ENCODE results near the gene LINGO3. TPM values are rescaled to one million over a fixed set of nuclear protein-coding genes. Genes with fewer than 3 reads are reported as not detected.

LINGO3 gene
- total and polyA plus RNA-seq, 10 of the 15 experiments (the other 5 are each of a cell fraction or from before 2014, with no cell fraction given): 0.09 to 2.0 (median 0.40) TPM; not detected in 5

- peak; percentile 99 for TF ChIP-seq IKZF1 (conservative IDR thresholded peaks at IDR 0.05)
- TF ChIP-seq MAX (IDR thresholded peaks at IDR 0.05; ENCODE audit: low read depth, low read length): peak; percentile 81
- no peak for TF ChIP-seq MEF2A (IDR thresholded peaks at IDR 0.05; ENCODE audit: insufficient read depth, low read depth, low read length)
- TF ChIP-seq PAX8 (IDR thresholded peaks at IDR 0.05): no peak
- no peak for TF ChIP-seq ZNF384 (IDR thresholded peaks at IDR 0.05; ENCODE audit: borderline replicate concordance, low read depth, low read length)
- TF ChIP-seq SKIL (IDR thresholded peaks at IDR 0.05; ENCODE audit: low read depth, poor library complexity, severe bottlenecking): no peak
- TF ChIP-seq JUNB (IDR thresholded peaks at IDR 0.05): no peak
- TF ChIP-seq HCFC1 (IDR thresholded peaks at IDR 0.05; ENCODE audit: low read length): peak; percentile 71
- peak; percentile 87 for TF ChIP-seq TAF1 (IDR thresholded peaks at IDR 0.05; ENCODE audit: borderline replicate concordance, low read depth, low read length)
- 0 out of 2 replicates have a peak, but pooled peaks have one; percentile 34 for TF ChIP-seq CREM (IDR thresholded peaks at IDR 0.05; ENCODE audit: low read depth)
- TF ChIP-seq STAT3 (IDR thresholded peaks at IDR 0.05; ENCODE audit: low read depth, low read length): no peak
- peak; percentile 97 for TF ChIP-seq NKRF (conservative IDR thresholded peaks at IDR 0.05)
- TF ChIP-seq MYB (IDR thresholded peaks at IDR 0.05; ENCODE audit: borderline replicate concordance, low read depth, low read length): 0 out of 2 replicates have a peak, but pooled peaks have one; percentile 69
- no peak for TF ChIP-seq PBX3 (IDR thresholded peaks at IDR 0.05; ENCODE audit: insufficient replicate concordance, low read depth, low read length)
- TF ChIP-seq SIX5 (IDR thresholded peaks at IDR 0.05; ENCODE audit: low read depth, low read length, severe bottlenecking): peak; percentile 35
- no peak for TF ChIP-seq ZBTB4 (CRISPR knock-in tag; IDR thresholded peaks at IDR 0.05)
These were observed 20.6 kb upstream of the LINGO3 start, which contains the start of the genes LSM7 and SPPL2B (continued) for GRCh38 chr19:2328401-2329148.

All from GM12878 (cell line).